Esophagus squamous epithelium (tissue), 5 donors: ENCODE data around the gene MAPK8IP1. TPM values are rescaled to one million over a fixed set of nuclear protein-coding genes. Genes with fewer than 3 reads are reported as not detected.

ENCODE experiments used
- DNase-seq: peaks from one replicate; lab custom pipeline; 2025; lab: John Stamatoyannopoulos, UW
- H3K27ac ChIP-seq, 4 donors: fragments of 200-600 bp; sonication (generic); one replicate each; pipeline ENCODE4 v1.5.1; 2016 to 2019; ENCODE audit warnings: mild to moderate bottlenecking in 1 of 4
- H3K27me3 ChIP-seq, 4 donors: fragments of 200-600 bp; sonication (generic); 1 replicate in 3 of 4; 2 replicates in 1 of 4; pipeline versions ENCODE4 v1.5.1 to v1.6.0; 2017 to 2021; ENCODE audit warnings: antibody characterized with exemption in 1 of 4
- H3K36me3 ChIP-seq, 3 donors: fragments of 200-600 bp; sonication (generic); one replicate each; pipeline ENCODE4 v1.5.1; 2016 to 2019
- H3K4me1 ChIP-seq, 3 donors: fragments of 200-600 bp; sonication (generic); one replicate each; pipeline ENCODE4 v1.5.1; 2017 to 2019
- H3K4me3 ChIP-seq, 4 donors: fragments of 200-600 bp; sonication (generic); 1 replicate in 3 of 4; 2 replicates in 1 of 4; pipeline ENCODE4 v1.5.1; 2016 to 2019; ENCODE audit warnings: mild to moderate bottlenecking in 2 of 4, moderate library complexity in 1 of 4
- H3K9me3 ChIP-seq, 3 donors: fragments of 200-600 bp; sonication (generic); one replicate each; pipeline ENCODE4 v1.5.1; 2016 to 2019
- CTCF ChIP-seq, 6 experiments: fragments of 450-650 bp in 4 of 6; fragments of 200-600 bp in 2 of 6; sonication (generic) in 2 of 6; IDR thresholded peaks; one replicate each; pipeline ENCODE4 v1.5.1; 2016 to 2019; ENCODE audit warnings: antibody characterized with exemption in 6 of 6, mild to moderate bottlenecking in 4 of 6, moderate library complexity in 4 of 6
- POLR2A ChIP-seq, 4 donors: fragments of 450-650 bp; IDR thresholded peaks; one replicate each; pipeline ENCODE4 v1.6.1; 2017; ENCODE audit warnings: antibody characterized with exemption in 4 of 4, mild to moderate bottlenecking in 4 of 4, moderate library complexity in 3 of 4
- WGBS, 2 donors: methylation state at CpG; one replicate each; pipeline ENCODE4 v1.1.5; 2018; 5-methylcytosine and 5-hydroxymethylcytosine counted together
- intact Hi-C: fragments of 100-400 bp; cut with DNase I; formaldehyde crosslinking; loops from one replicate; pipeline ENCODE4 v1.15.0; 2022
- total RNA-seq, 4 donors: library from RNA; depleted of rRNA; stranded (reverse); fragments of >200 nt; gene quantifications; one replicate each; pipeline ENCODE4 v1.1.0, GENCODE V29; 2016
- donor health status: DM: yes; HTN: yes; CAD: no.

The MAPK8IP1 gene
- total RNA-seq, 4 donors from 2014 or later: 0.57 to 4.0 (median 1.3) TPM

GRCh38 chr11:45853332-45854219 is 31.9 kb upstream of the MAPK8IP1 start:
- Histone ChIP-seq H3K36me3 (peaks cover 0 to 30% (median 0%) of the 10 kb centered on the region in 3 donors), H3K27me3 (no peaks in the 10 kb centered on the region), H3K27ac (peak overlapping the region in 3 of 4 donors; percentile 46 to 77 (median 75)), H3K9me3 (no peaks in the 10 kb centered on the region), H3K4me1 (peaks cover 19 to 96% (median 46%) of the 10 kb centered on the region in 3 donors), H3K4me3 (no peak overlapping the region)
- intact Hi-C loops: no loop called here
- DNase-seq: no peak
- 73 to 80% methylated on average over 7 of the region's 7 CpGs for WGBS, 2 donors
- TF ChIP-seq CTCF (IDR thresholded peaks at IDR 0.05): no peak
- no peak for TF ChIP-seq POLR2A (IDR thresholded peaks at IDR 0.05)

- Histone ChIP-seq H3K27me3 (no peaks in the 10 kb centered on the region), H3K4me1 (peaks cover 23 to 95% (median 57%) of the 10 kb centered on the region in 3 donors), H3K4me3 (no peak overlapping the region), H3K27ac (peak overlapping the region; percentile 13 to 77 (median 74)), H3K9me3 (no peaks in the 10 kb centered on the region), H3K36me3 (peaks cover 0 to 46% (median 0%) of the 10 kb centered on the region in 3 donors)
- intact Hi-C loops: no loop called here
- 77 to 84% methylated on average over 2 to 3 of the region's 5 CpGs for WGBS, 2 donors
- TF ChIP-seq POLR2A (IDR thresholded peaks at IDR 0.05): no peak
- no peak for TF ChIP-seq CTCF (IDR thresholded peaks at IDR 0.05)
- no peak for DNase-seq
Measured at GRCh38 chr11:45855308-45855707, 30.1 kb upstream of the MAPK8IP1 start.

GRCh38 chr11:45856044-45856468 is 29.4 kb upstream of the MAPK8IP1 start:
- TF ChIP-seq CTCF (IDR thresholded peaks at IDR 0.05) (no peak), POLR2A (IDR thresholded peaks at IDR 0.05) (no peak)
- H3K9me3 ChIP-seq: no peaks in the 10 kb centered on the region
- no peaks in the 10 kb centered on the region for H3K27me3 ChIP-seq
- peak overlapping the region; percentile 13 to 77 (median 74) for H3K27ac ChIP-seq
- no peak for DNase-seq
- no peak overlapping the region for H3K4me3 ChIP-seq
- WGBS, 2 donors: 63 to 100% methylated on average over 1 to 2 of the region's 6 CpGs
- intact Hi-C loops: no loop called here
- H3K4me1 ChIP-seq: peaks cover 23 to 87% (median 57%) of the 10 kb centered on the region in 3 donors
- peaks cover 0 to 54% (median 6%) of the 10 kb centered on the region in 3 donors for H3K36me3 ChIP-seq

- DNase-seq: no peak
Measured at GRCh38 chr11:45857961-45858474, 27.4 kb upstream of the MAPK8IP1 start.

More at GRCh38 chr11:45857961-45858474, 27.4 kb upstream of the MAPK8IP1 start:
- Histone ChIP-seq H3K27me3 (no peaks in the 10 kb centered on the region), H3K36me3 (peaks cover 0 to 73% (median 20%) of the 10 kb centered on the region in 3 donors), H3K4me3 (no peak overlapping the region), H3K4me1 (peaks cover 23 to 68% (median 45%) of the 10 kb centered on the region in 3 donors), H3K9me3 (no peaks in the 10 kb centered on the region), H3K27ac (peak overlapping the region; percentile 63 to 77 (median 74))
- whole genome bisulfite sequencing, 2 donors: 17 to 46% methylated on average over 2 of the region's 2 CpGs
- intact Hi-C loops: no loop called here
- TF ChIP-seq POLR2A (IDR thresholded peaks at IDR 0.05) (no peak), CTCF (IDR thresholded peaks at IDR 0.05) (no peak)
